ENCODE measurements around the gene TDO2. TPM values are rescaled to one million over a fixed set of nuclear protein-coding genes. Genes with fewer than 3 reads are reported as not detected.

Gene TDO2
- polyA plus RNA-seq, 3 donors, result not detected

DNA sequence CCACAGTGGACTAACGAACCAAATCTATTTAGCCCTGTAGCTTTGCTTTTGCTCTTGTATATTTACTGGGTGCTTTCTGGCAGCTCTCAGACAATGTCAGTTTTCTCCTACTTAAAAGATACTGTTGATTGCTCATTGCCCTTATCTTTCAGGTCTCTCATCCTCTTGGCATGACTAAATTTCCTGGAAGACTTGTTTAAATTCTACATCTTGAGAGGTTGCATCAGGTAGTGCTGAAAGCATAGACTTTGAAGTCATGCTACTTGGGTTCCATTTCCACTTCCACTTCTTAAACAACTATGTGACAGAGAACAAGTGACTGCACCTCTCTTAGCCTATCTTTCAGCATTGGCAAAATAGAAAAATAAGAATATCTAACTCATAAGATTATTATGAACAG lies 8.4 kb downstream of the TDO2 start:
- H3K27ac Mint-ChIP-seq, result no peak overlapping the region
- DNase-seq, result no peak
- Histone ChIP-seq H3K79me2 (ENCODE audit: insufficient read depth, low read length) (no peaks in the 10 kb centered on the region), H3K9me3 (replicated peaks in 1 of 2; ENCODE audit: control insufficient read depth in 1 of 2, insufficient read depth in 1 of 2, low read length in 2 of 2) (no peaks in the 10 kb centered on the region), H4K20me1 (ENCODE audit: insufficient read depth, low read length) (no peaks in the 10 kb centered on the region), H3K36me3 (replicated peaks in 1 of 2; ENCODE audit: control insufficient read depth in 1 of 2, insufficient read depth in 2 of 2, low read length in 2 of 2) (no peaks in the 10 kb centered on the region), H2AFZ (ENCODE audit: insufficient read depth, low read depth, low read length, poor library complexity, severe bottlenecking) (no peak overlapping the region), H3K9ac (ENCODE audit: insufficient read depth, low read length, poor library complexity, severe bottlenecking) (no peak overlapping the region), H3K4me1 (ENCODE audit: control insufficient read depth in 1 of 2, insufficient read depth in 2 of 2, low read length in 2 of 2) (no peaks in the 10 kb centered on the region), H3K27me3 (ENCODE audit: control insufficient read depth in 2 of 2, insufficient read depth in 2 of 2, low read length in 2 of 2) (no peaks in the 10 kb centered on the region), H3K4me2 (replicated peaks; ENCODE audit: extremely low read depth, low read length, poor library complexity, severe bottlenecking) (no peak overlapping the region), H3K27ac (ENCODE audit: low read depth in 1 of 2, low read length in 2 of 2) (no peak overlapping the region), H3K4me3 (replicated peaks in 1 of 3; ENCODE audit: low read depth in 2 of 3, low read length in 3 of 3) (no peak overlapping the region)
- H3K36me3 Mint-ChIP-seq, result no peaks in the 10 kb centered on the region
- H3K4me3 Mint-ChIP-seq, result no peak overlapping the region
- peaks cover 0 to 5% (median 0%) of the 10 kb centered on the region in 7 donors for H3K9me3 Mint-ChIP-seq
- intact Hi-C loops (cut with micrococcal nuclease), result no loop called here
- H3K4me1 Mint-ChIP-seq, result peaks cover 3% of the 10 kb centered on the region
- WGBS (ENCODE audit: insufficient coverage), result no CpG with 5 or more reads among the region's 1 CpG
- no peaks in the 10 kb centered on the region for H3K27me3 Mint-ChIP-seq (ENCODE audit: low read depth in 3 of 3)
- TF ChIP-seq, protein P1, sequence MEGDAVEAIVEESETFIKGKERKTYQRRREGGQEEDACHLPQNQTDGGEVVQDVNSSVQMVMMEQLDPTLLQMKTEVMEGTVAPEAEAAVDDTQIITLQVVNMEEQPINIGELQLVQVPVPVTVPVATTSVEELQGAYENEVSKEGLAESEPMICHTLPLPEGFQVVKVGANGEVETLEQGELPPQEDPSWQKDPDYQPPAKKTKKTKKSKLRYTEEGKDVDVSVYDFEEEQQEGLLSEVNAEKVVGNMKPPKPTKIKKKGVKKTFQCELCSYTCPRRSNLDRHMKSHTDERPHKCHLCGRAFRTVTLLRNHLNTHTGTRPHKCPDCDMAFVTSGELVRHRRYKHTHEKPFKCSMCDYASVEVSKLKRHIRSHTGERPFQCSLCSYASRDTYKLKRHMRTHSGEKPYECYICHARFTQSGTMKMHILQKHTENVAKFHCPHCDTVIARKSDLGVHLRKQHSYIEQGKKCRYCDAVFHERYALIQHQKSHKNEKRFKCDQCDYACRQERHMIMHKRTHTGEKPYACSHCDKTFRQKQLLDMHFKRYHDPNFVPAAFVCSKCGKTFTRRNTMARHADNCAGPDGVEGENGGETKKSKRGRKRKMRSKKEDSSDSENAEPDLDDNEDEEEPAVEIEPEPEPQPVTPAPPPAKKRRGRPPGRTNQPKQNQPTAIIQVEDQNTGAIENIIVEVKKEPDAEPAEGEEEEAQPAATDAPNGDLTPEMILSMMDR (IDR thresholded peaks at IDR 0.05), result no peak

DNA sequence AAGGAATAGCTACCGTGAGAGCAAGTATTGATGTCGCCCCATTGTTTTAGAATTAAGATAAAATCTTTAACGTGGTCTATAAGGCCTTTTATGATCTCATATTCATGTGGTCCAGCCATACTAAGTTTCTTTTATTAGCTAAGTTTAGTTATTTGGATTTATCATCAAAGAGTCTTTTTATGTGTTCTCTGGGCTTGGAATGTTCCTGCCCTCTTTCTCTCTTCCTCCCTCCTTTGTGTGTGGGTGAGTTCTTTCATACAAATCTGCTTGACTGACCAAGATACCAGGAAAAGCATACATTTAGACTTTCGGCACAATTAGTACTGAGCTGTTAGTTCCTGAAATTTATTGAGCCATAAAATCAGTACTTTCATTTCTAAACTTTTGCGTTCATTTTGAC lies 11.3 kb downstream of the TDO2 start:
- Histone ChIP-seq H3K4me1 (ENCODE audit: control insufficient read depth in 1 of 2, insufficient read depth in 2 of 2, low read length in 2 of 2) (no peaks in the 10 kb centered on the region), H2AFZ (ENCODE audit: insufficient read depth, low read depth, low read length, poor library complexity, severe bottlenecking) (no peak overlapping the region), H3K27me3 (ENCODE audit: control insufficient read depth in 2 of 2, insufficient read depth in 2 of 2, low read length in 2 of 2) (no peaks in the 10 kb centered on the region), H3K4me2 (replicated peaks; ENCODE audit: extremely low read depth, low read length, poor library complexity, severe bottlenecking) (no peak overlapping the region), H3K4me3 (replicated peaks in 1 of 3; ENCODE audit: low read depth in 2 of 3, low read length in 3 of 3) (no peak overlapping the region), H3K79me2 (ENCODE audit: insufficient read depth, low read length) (no peaks in the 10 kb centered on the region), H3K27ac (ENCODE audit: low read depth in 1 of 2, low read length in 2 of 2) (no peak overlapping the region), H3K9me3 (replicated peaks in 1 of 2; ENCODE audit: control insufficient read depth in 1 of 2, insufficient read depth in 1 of 2, low read length in 2 of 2) (no peaks in the 10 kb centered on the region), H3K9ac (ENCODE audit: insufficient read depth, low read length, poor library complexity, severe bottlenecking) (no peak overlapping the region), H3K36me3 (replicated peaks in 1 of 2; ENCODE audit: control insufficient read depth in 1 of 2, insufficient read depth in 2 of 2, low read length in 2 of 2) (no peaks in the 10 kb centered on the region), H4K20me1 (ENCODE audit: insufficient read depth, low read length) (no peaks in the 10 kb centered on the region)
- H3K27me3 Mint-ChIP-seq (ENCODE audit: low read depth in 3 of 3), result no peaks in the 10 kb centered on the region
- H3K27ac Mint-ChIP-seq, result no peak overlapping the region
- H3K4me1 Mint-ChIP-seq, result no peaks in the 10 kb centered on the region
- TF ChIP-seq, protein P1 (IDR thresholded peaks at IDR 0.05), result no peak
- no peak for DNase-seq
- no peak overlapping the region for H3K4me3 Mint-ChIP-seq
- no CpG with 5 or more reads among the region's 5 CpGs for WGBS (ENCODE audit: insufficient coverage)
- intact Hi-C loops (cut with micrococcal nuclease), result no loop called here
- H3K36me3 Mint-ChIP-seq, result no peaks in the 10 kb centered on the region
- peaks cover 0 to 4% (median 0%) of the 10 kb centered on the region in 7 donors for H3K9me3 Mint-ChIP-seq

Measured in CD14-positive monocyte (primary cell).